Loucy (cell line): ENCODE data around the gene MTURN.

Experiments
- H2AFZ ChIP-seq: fragments of 200-600 bp; sonication (generic); 2 replicates; pipeline ENCODE4 v1.6.0; 2016; ENCODE audit warnings: antibody characterized with exemption, mild to moderate bottlenecking, low read length, moderate library complexity
- H3F3A ChIP-seq: fragments of 200-600 bp; 2 replicates; pipeline ENCODE4 v1.6.0; 2016; ENCODE audit warnings: antibody characterized with exemption, low read depth, mild to moderate bottlenecking
- H3K27me3 ChIP-seq: fragments of 200-600 bp; sonication (generic); 2 replicates; pipeline ENCODE4 v1.6.1; 2014; ENCODE audit warnings: low read length, mild to moderate bottlenecking; ENCODE audit not compliant: insufficient read depth, poor library complexity, severe bottlenecking
- H3K36me3 ChIP-seq: fragments of 200-600 bp; sonication (generic); 2 replicates; pipeline ENCODE4 v1.6.1; 2016; ENCODE audit warnings: low read length; ENCODE audit not compliant: insufficient read depth
- H3K4me1 ChIP-seq: fragments of 200-600 bp; sonication (generic); 2 replicates; pipeline ENCODE4 v1.5.1; 2014; ENCODE audit warnings: low read length, mild to moderate bottlenecking; ENCODE audit not compliant: insufficient read depth, poor library complexity, severe bottlenecking
- H3K4me2 ChIP-seq: fragments of 200-600 bp; sonication (generic); 2 replicates; pipeline ENCODE4 v1.6.0; 2014; ENCODE audit warnings: antibody characterized with exemption, low read length, low read depth, mild to moderate bottlenecking; ENCODE audit not compliant: poor library complexity, severe bottlenecking
- H3K4me3 ChIP-seq: fragments of 200-600 bp; sonication (generic); 2 replicates; pipeline ENCODE4 v1.5.1; 2014; ENCODE audit warnings: low read length, mild to moderate bottlenecking, mixed read lengths; ENCODE audit not compliant: poor library complexity, severe bottlenecking
- H3K79me2 ChIP-seq: fragments of 200-600 bp; sonication (generic); 2 replicates; pipeline ENCODE4 v1.6.1; 2014; ENCODE audit warnings: low read length; ENCODE audit not compliant: insufficient read depth
- H3K9ac ChIP-seq: fragments of 200-600 bp; sonication (generic); 2 replicates; pipeline ENCODE4 v1.6.0; 2014; ENCODE audit warnings: mild to moderate bottlenecking, low read depth, low read length, moderate library complexity; ENCODE audit not compliant: poor library complexity, severe bottlenecking
- H3K9me2 ChIP-seq: fragments of 200-600 bp; sonication (generic); replicated peaks from 2 replicates; pipeline ENCODE4 v1.6.1; 2016; ENCODE audit warnings: low read depth, low read length, mixed read lengths
- H3K9me3 ChIP-seq: fragments of 200-600 bp; sonication (generic); 2 replicates; pipeline ENCODE4 v1.6.1; 2014; ENCODE audit warnings: mild to moderate bottlenecking, antibody characterized with exemption, low read length, low read depth; ENCODE audit not compliant: insufficient read depth
- H4K20me1 ChIP-seq: fragments of 200-600 bp; sonication (generic); 2 replicates; pipeline ENCODE4 v1.6.0; 2014; ENCODE audit warnings: antibody characterized with exemption, low read length, mild to moderate bottlenecking; ENCODE audit not compliant: insufficient read depth, poor library complexity, severe bottlenecking
- CTCF ChIP-seq: fragments of 200-600 bp; sonication (generic); conservative IDR thresholded peaks from 2 replicates; pipeline ENCODE4 v1.5.1; 2014; ENCODE audit warnings: mild to moderate bottlenecking, antibody characterized with exemption, low read length
- EZH2phosphoT487 ChIP-seq: fragments of 200-600 bp; IDR thresholded peaks from 2 replicates; pipeline ENCODE4 v1.6.1; 2018; ENCODE audit warnings: antibody characterized with exemption, mild to moderate bottlenecking, moderate library complexity, borderline replicate concordance

The MTURN gene

GRCh38 chr7:30148426-30148825 is 13.6 kb downstream of the MTURN start:
- Histone ChIP-seq H3K36me3 (no peaks in the 10 kb centered on the region), H3K4me2 (no peak overlapping the region), H4K20me1 (no peaks in the 10 kb centered on the region), H3K4me3 (no peak overlapping the region), H3K9ac (no peak overlapping the region), H3F3A (peaks cover 6% of the 10 kb centered on the region; the same call in 1 of the 2 replicates), H3K9me2 (no peaks in the 10 kb centered on the region), H3K9me3 (no peaks in the 10 kb centered on the region), H2AFZ (no peak overlapping the region), H3K79me2 (no peaks in the 10 kb centered on the region), H3K4me1 (peaks cover 52% of the 10 kb centered on the region), H3K27me3 (no peaks in the 10 kb centered on the region)
- no peak for TF ChIP-seq CTCF
- no peak for TF ChIP-seq EZH2phosphoT487

- H2AFZ ChIP-seq: no peak overlapping the region
- H3K4me2 ChIP-seq: no peak overlapping the region
- H3K9ac ChIP-seq: no peak overlapping the region
- H4K20me1 ChIP-seq: no peaks in the 10 kb centered on the region
- no peak for TF ChIP-seq EZH2phosphoT487
- no peak for TF ChIP-seq CTCF
- peaks cover 46% of the 10 kb centered on the region for H3K4me1 ChIP-seq
- H3K36me3 ChIP-seq: no peaks in the 10 kb centered on the region
- H3F3A ChIP-seq: 0 out of 2 replicates have a peak, but pooled peaks cover 4% of the 10 kb centered on the region
- no peak overlapping the region for H3K4me3 ChIP-seq
- no peaks in the 10 kb centered on the region for H3K79me2 ChIP-seq
- no peaks in the 10 kb centered on the region for H3K27me3 ChIP-seq
- H3K9me3 ChIP-seq: no peaks in the 10 kb centered on the region
- no peaks in the 10 kb centered on the region for H3K9me2 ChIP-seq
Measured at GRCh38 chr7:30148951-30149459, 14.2 kb downstream of the MTURN start.

- Histone ChIP-seq H3K27me3 (no peaks in the 10 kb centered on the region), H3F3A (0 out of 2 replicates have a peak, but pooled peaks cover 4% of the 10 kb centered on the region), H3K4me1 (peaks cover 38% of the 10 kb centered on the region), H2AFZ (no peak overlapping the region), H3K9me2 (no peaks in the 10 kb centered on the region), H4K20me1 (no peaks in the 10 kb centered on the region), H3K36me3 (no peaks in the 10 kb centered on the region), H3K9ac (no peak overlapping the region), H3K9me3 (no peaks in the 10 kb centered on the region), H3K79me2 (no peaks in the 10 kb centered on the region), H3K4me3 (no peak overlapping the region), H3K4me2 (no peak overlapping the region)
- TF ChIP-seq EZH2phosphoT487: no peak
- TF ChIP-seq CTCF: no peak
Measured at GRCh38 chr7:30149640-30150272, 15.0 kb downstream of the MTURN start.
